ENCODE data around the gene CPNE1.
A peak's percentile ranks its signal among the peaks of the same experiment; 100 is the strongest.
"Not testable (repeated sequence)": the region's sequence is repeated elsewhere in the genome, so short reads cannot be mapped to it uniquely, and the experiment has no call there.

Gene CPNE1

GRCh38 chr20:35664466-35665206 lies at the start of gene CPNE1, which contains the start of gene RBM12:
Gene CPNE1, minus strand, starts transcription at chr20:35664900. Its CDS starts 31,977 bp downstream, at chr20:35632923.
Gene RBM12, minus strand, starts transcription at chr20:35664900. Its CDS starts 9,578 bp downstream, at chr20:35655322.
- FAIRE-seq, result peak; percentile 69
- TF ChIP-seq POLR2A (IDR thresholded peaks at IDR 0.05; ENCODE audit: low read depth, low read length), result peak; percentile 97
- peak; percentile 95 for DNase-seq (ENCODE audit: insufficient read length, low spot score)

- no peak for TF ChIP-seq POLR2A (IDR thresholded peaks at IDR 0.05; ENCODE audit: low read depth, low read length)
- FAIRE-seq, result no peak
- DNase-seq (ENCODE audit: insufficient read length, low spot score), result no peak
Observed at GRCh38 chr20:35714127-35714526, 49.4 kb upstream of the CPNE1 start.

- DNase-seq (ENCODE audit: insufficient read length, low spot score); FAIRE-seq: not testable (repeated sequence)
Observed at GRCh38 chr20:35713120-35713519, 48.4 kb upstream of the CPNE1 start.

- DNase-seq (ENCODE audit: insufficient read length, low spot score), result no peak
- no peak for TF ChIP-seq POLR2A (IDR thresholded peaks at IDR 0.05; ENCODE audit: low read depth, low read length)
- FAIRE-seq, result no peak
Observed at GRCh38 chr20:35711588-35712209, 47.0 kb upstream of the CPNE1 start.

DNA sequence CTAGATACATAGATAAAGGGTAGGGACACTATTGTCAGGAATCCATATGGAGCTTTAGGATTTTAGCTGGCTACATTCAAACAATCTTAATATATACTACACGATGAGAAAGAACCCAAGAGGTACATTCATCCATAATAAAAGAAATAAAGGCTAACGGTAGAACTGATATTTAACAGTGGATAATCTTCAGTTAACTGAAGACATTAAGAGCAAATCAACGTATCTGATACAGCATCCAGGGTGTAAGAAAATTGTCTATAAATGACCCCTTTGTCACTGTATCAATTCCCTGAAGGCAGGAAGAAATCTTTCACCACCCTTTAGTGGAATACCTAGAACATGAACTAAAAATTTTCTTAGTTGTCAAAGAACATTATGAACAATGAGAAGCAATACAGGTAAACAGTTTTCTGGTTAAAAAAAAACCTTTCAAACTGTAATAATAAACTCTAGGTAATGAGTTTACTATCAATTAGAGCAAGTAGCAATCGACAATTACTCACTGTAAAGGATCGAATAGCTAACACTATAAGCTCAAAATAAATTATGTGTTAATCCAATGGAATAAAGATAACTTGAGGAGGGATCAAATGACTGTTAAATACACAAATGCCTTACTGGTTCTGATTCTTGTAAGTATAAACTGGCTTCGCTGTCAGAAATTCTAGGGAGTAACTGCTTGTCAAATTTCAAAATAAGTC lies 46.3 kb upstream of the CPNE1 start:
- DNase-seq (ENCODE audit: insufficient read length, low spot score) (no peak), FAIRE-seq (no peak)
- TF ChIP-seq POLR2A (IDR thresholded peaks at IDR 0.05; ENCODE audit: low read depth, low read length), result no peak

DNA sequence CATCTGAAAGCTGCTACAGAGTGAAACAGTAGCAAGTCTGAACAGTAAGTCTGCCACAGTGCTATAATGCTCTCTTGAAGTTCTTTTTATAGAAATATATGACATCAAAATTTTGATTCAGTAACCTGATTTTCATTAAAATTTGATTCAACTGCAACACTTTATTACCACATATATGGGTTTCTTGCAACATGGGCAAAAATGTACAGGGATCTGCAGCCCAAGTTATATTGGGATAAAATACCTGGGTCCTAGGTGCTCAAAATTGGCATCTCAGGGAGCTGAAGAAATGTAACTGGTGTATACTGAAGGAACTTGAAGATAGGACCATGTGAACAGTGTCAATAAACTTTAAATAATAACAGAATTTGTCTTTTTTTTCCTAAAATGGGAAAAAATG lies 45.3 kb upstream of the CPNE1 start:
- no peak for FAIRE-seq
- DNase-seq (ENCODE audit: insufficient read length, low spot score), result no peak
- TF ChIP-seq POLR2A (IDR thresholded peaks at IDR 0.05; ENCODE audit: low read depth, low read length), result no peak

DNA sequence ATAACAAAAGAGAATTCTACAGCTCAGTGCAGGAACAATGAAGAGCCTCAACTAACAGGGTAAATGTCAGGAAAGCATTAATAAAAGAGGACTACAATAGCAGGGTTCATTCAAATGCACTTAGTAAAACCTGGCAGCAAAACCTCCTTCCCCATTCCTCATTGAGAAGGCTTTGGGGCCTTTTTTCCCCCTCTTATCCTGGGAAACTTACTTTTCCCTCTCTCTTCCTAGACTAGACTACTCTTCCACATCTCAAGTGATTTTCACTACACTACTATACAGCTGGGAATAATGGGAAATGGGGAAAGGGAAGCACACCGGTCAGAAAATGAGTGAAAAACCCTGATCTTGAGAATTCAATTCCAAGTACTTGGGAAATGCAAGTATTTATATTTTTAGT lies 44.6 kb upstream of the CPNE1 start:
- no peak for FAIRE-seq
- no peak for TF ChIP-seq POLR2A (IDR thresholded peaks at IDR 0.05; ENCODE audit: low read depth, low read length)
- no peak for DNase-seq (ENCODE audit: insufficient read length, low spot score)

GRCh38 chr20:35708502-35708901 lies 43.8 kb upstream of the CPNE1 start:
- FAIRE-seq, result peak; percentile 20
- DNase-seq (ENCODE audit: insufficient read length, low spot score), result no peak
- no peak for TF ChIP-seq POLR2A (IDR thresholded peaks at IDR 0.05; ENCODE audit: low read depth, low read length)

- peak; percentile 60 for FAIRE-seq
- not testable (repeated sequence) for DNase-seq (ENCODE audit: insufficient read length, low spot score)
Observed at GRCh38 chr20:35706591-35707529, 42.2 kb upstream of the CPNE1 start.

- not testable (repeated sequence) for DNase-seq (ENCODE audit: insufficient read length, low spot score); FAIRE-seq
Observed at GRCh38 chr20:35705894-35706293, 41.2 kb upstream of the CPNE1 start.

GRCh38 chr20:35704514-35705261 lies 40.0 kb upstream of the CPNE1 start:
- DNase-seq (ENCODE audit: insufficient read length, low spot score), result no peak
- no peak for TF ChIP-seq POLR2A (IDR thresholded peaks at IDR 0.05; ENCODE audit: low read depth, low read length)

GRCh38 chr20:35702824-35703695 lies 38.4 kb upstream of the CPNE1 start:
- FAIRE-seq (no peak), DNase-seq (ENCODE audit: insufficient read length, low spot score) (no peak)
- no peak for TF ChIP-seq POLR2A (IDR thresholded peaks at IDR 0.05; ENCODE audit: low read depth, low read length)

More at GRCh38 chr20:35704514-35705261, 40.0 kb upstream of the CPNE1 start:
- FAIRE-seq, result no peak
